Measurements from ENCODE around the gene EMD. TPM values are rescaled to one million over a fixed set of nuclear protein-coding genes. Genes with fewer than 3 reads are reported as not detected.
A peak's percentile ranks its signal among the peaks of the same experiment; 100 is the strongest.

The EMD gene
- total and polyA plus RNA-seq, 2 of the 13 experiments (the other 11 are each of a cell fraction or from before 2014, with no cell fraction given): 14.5 to 14.9 TPM

GRCh38 chrX:154398668-154399526 is 19.8 kb downstream of the EMD start (continued):
- TF ChIP-seq ZBTB2 (CRISPR knock-in tag; IDR thresholded peaks at IDR 0.05; ENCODE audit: low read depth) (no peak), ZNF430 (CRISPR knock-in tag; IDR thresholded peaks at IDR 0.05) (peak; percentile 64; the same call in 1 of the 2 replicates), ZNF335 (CRISPR knock-in tag; IDR thresholded peaks at IDR 0.05) (no peak), ATRX (CRISPR knock-in tag; IDR thresholded peaks at IDR 0.05; ENCODE audit: borderline replicate concordance) (no peak), ZNF142 (CRISPR knock-in tag; IDR thresholded peaks at IDR 0.05) (0 out of 2 replicates have a peak, but pooled peaks have one; percentile 19), LBX2 (CRISPR knock-in tag; IDR thresholded peaks at IDR 0.05; ENCODE audit: borderline replicate concordance) (no peak), ZNF503 (CRISPR knock-in tag; IDR thresholded peaks at IDR 0.05) (no peak), ZNF232 (CRISPR knock-in tag; IDR thresholded peaks at IDR 0.05; ENCODE audit: borderline replicate concordance) (0 out of 2 replicates have a peak, but pooled peaks have one; percentile 18), DZIP1 (CRISPR knock-in tag; IDR thresholded peaks at IDR 0.05) (no peak), ZZZ3 (CRISPR knock-in tag; IDR thresholded peaks at IDR 0.05; ENCODE audit: borderline replicate concordance) (no peak)
